A673 (cell line): ENCODE data around the gene NEU3.

ENCODE experiments used
- EZH2 ChIP-seq: fragments of 200-600 bp; sonication (generic); IDR thresholded peaks from 2 replicates; pipeline ENCODE4 v1.6.1; 2017; ENCODE audit warnings: borderline replicate concordance, low read depth, mild to moderate bottlenecking, mixed read lengths, antibody characterized with exemption, low read length; ENCODE audit not compliant: poor library complexity, severe bottlenecking
- TF ChIP-seq, protein P1 (sequence below): fragments of 300-800, 200-600 bp; sonication (generic); conservative IDR thresholded peaks from 2 replicates; pipeline ENCODE4 v1.5.1; 2017; ENCODE audit warnings: low read depth, mild to moderate bottlenecking, antibody characterized with exemption, low read length, moderate library complexity, mixed read lengths

DNA sequence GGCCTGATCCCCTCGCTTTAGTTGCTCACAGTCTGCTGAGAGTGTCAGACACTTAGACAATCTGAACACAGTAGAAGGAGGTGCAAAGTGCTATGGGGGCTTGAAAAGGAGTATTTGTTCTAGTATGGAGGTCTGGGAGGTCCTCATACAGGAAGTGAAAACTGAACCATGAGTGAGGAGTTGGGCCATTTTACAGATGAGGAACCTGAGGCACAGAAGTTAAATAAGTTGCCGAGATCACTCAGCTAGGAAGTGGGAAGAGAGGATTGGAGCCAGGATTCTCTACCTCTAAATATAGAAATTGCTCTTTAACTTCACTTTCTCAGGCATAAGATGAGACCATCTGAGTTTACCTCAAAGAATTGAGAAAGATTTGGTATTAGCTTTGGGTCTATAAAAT lies 4.0 kb upstream of the NEU3 start:
- TF ChIP-seq, protein P1, sequence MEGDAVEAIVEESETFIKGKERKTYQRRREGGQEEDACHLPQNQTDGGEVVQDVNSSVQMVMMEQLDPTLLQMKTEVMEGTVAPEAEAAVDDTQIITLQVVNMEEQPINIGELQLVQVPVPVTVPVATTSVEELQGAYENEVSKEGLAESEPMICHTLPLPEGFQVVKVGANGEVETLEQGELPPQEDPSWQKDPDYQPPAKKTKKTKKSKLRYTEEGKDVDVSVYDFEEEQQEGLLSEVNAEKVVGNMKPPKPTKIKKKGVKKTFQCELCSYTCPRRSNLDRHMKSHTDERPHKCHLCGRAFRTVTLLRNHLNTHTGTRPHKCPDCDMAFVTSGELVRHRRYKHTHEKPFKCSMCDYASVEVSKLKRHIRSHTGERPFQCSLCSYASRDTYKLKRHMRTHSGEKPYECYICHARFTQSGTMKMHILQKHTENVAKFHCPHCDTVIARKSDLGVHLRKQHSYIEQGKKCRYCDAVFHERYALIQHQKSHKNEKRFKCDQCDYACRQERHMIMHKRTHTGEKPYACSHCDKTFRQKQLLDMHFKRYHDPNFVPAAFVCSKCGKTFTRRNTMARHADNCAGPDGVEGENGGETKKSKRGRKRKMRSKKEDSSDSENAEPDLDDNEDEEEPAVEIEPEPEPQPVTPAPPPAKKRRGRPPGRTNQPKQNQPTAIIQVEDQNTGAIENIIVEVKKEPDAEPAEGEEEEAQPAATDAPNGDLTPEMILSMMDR, result no peak
- TF ChIP-seq EZH2, result no peak
